Urothelium cell line (cell line): ENCODE measurements around the gene METTL15.
"Not testable (repeated sequence)": the region's sequence is repeated elsewhere in the genome, so short reads cannot be mapped to it uniquely, and the experiment has no call there.

ENCODE experiments used
- DNase-seq: peaks from one replicate; pipeline ENCODE4 v3.0.0; 2011; ENCODE audit warnings: low spot score, mixed read lengths
- FAIRE-seq: peaks from 2 replicates; lab custom pipeline; 2011; peaks lifted over from hg19 to GRCh38; lab: Jason Lieb, UNC

The METTL15 gene

DNA sequence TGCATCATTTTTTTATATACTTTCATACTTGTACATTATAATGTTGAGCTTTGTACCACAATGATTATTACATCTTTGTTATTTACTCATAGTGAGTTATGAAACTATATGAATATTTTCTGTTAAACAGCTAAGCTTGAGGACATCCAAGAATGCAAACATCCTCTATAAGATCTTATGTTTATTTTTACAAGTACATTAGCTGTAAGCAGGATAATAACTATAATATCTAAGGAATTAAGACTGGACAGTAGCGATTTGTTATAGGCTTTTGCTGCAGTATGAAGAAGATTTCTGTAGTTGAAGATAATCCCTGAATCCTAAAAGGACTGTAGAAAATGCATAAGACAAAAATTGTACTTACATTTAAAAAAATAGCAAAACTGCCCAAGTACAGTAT, 176.0 kb downstream of the METTL15 start:
- FAIRE-seq: no peak
- DNase-seq: no peak

DNA sequence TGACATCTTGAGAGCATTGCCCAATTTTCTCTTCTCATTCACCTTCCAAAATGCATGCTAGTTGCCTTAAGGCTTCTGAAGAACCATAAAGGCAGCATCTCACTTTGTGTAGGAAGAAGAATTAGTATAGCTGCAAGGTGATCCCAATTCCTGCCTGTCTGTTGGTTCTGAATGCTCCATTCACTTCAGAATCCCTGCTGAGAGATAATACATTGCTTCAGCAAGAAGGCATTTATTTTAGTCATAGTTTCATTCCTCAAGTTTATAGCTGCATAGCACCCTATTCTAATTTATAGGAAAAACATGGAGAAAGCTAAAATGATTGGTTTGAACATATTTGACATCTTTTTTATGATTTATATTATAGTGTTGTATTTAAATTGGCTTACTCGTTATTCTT, 181.3 kb downstream of the METTL15 start:
- DNase-seq (no peak), FAIRE-seq (no peak)

DNA sequence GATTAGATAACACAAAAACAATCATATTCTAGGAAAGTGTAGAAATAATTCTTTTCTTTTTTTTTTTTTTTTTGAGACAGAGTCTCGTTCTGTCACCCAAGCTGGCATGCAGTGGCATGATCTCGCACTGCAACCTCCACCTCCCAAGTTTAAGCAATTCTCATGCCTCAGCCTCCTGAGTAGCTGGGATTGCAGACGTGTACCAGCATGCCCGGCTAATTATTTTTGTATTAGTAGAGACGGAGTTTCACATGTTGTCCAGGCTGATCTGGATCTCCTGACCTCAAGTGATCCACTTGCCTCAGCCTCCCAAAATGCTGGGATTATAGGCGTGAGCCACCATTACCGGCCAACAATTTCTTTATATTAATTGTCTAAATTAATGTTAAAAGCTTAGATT, 182.8 kb downstream of the METTL15 start:
- DNase-seq, FAIRE-seq: not testable (repeated sequence)

DNA sequence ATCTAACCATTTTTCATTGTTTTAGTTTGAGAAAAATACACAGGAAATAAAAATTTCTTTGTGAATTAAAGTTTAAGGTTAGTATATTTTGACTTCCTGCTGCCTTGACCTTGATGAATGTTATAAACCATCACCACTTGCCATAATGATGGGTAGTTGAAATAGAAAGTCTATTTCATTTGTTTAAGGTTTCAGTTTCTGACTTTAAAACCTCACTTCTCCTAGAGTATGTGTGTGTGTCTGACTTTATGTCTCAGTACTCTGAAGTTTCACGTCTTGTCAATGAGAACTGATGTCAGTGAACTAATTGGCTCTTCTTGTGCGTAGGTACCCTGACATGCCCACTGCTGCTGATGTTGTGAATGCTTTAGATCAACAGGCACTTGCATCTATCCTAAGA, 188.2 kb downstream of the METTL15 start:
- no peak for DNase-seq

DNA sequence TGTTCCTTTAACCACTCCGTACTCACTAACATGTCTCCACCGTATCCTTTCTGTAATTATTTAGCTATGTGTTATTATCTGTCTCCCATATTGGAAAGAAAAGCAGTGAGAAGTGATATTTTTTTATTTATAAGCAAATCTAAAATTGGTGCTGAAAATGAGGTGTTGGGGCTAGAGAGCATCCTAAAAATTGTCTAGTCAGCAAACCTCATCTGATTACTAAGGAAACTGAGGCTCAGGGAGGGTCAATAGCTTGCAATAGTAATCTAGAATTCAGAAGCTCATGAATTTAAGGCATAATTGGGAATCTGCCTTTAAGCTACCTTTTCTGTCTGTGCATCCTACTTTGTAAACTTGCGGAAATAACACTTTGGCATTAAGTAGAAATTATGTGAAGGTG, 190.0 kb downstream of the METTL15 start:
- DNase-seq: no peak
- FAIRE-seq: no peak

More for the DNA sequence above, 188.2 kb downstream of the METTL15 start:
- no peak for FAIRE-seq

DNA sequence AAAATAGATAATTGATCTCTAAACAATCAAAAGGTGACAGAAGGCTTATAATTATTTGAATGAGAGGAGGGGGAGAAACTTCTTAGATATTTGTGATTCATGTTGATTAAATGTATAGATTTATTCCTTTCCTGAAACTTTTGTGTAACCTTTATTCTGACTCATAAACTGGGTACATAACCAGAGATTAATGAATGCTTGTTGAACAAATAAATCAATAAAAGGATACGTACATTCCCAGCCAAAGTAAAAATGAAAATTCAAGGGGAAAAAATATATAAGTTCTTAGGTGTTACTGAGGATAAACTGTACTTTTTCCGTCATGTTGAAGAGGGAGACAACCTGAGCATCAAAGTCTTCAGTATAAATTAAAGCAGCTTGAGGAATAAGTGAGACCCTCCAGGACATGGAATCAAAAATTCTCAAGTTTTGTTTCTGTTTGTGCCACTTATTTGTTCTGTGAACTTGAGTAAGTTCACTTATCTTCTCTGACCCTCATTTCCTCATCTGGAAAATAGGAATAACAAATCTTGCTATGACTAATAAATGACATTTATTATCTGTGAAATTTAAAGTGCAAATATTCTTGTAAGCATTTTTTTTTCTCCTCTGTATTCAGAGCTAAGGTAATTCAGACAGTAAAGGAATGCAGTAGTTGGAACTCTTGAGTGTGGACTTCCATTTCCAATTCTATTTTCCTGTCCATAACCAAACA, 195.4 kb downstream of the METTL15 start:
- DNase-seq (no peak), FAIRE-seq (no peak)

DNA sequence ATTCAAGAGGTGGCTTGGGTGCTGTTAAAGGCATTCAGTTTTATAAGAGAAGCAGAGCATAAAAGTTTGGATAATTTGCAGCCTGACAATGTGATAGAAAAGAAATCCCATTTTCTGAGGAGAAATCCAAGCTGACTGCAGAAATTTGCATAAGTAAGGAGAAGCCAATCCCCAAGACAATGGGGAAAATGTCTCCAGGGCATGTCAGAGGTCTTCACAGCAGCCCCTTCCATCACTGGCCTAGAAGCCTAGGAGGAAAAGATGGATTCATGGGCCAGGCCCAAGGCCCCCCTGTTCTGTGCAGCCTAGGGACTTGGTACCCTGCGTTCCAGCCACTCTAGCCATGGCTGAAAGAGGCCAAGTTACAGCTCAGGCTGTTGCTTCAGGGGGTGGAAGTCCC, 207.3 kb downstream of the METTL15 start:
- FAIRE-seq: no peak

DNA sequence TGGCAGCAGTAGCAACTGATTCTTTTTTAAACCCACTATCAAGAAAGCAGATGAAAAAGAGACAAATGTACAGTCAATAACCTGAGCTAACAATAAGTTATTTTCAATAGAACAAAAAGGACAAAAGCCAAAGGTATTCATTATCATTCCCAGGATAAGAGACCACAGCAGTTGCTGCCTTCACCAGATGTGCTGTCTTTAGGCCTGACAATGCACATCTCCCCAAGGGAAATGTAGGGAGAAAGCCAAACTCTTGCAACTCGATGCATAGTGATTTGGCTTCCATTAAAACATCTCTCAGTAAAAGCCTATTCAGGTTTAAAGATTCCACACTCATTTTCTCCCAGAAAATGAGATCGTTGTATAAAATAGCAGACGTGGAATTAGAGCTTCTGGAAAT, 210.7 kb downstream of the METTL15 start:
- DNase-seq: no peak
- no peak for FAIRE-seq

More for the DNA sequence above, 207.3 kb downstream of the METTL15 start:
- no peak for DNase-seq

DNA sequence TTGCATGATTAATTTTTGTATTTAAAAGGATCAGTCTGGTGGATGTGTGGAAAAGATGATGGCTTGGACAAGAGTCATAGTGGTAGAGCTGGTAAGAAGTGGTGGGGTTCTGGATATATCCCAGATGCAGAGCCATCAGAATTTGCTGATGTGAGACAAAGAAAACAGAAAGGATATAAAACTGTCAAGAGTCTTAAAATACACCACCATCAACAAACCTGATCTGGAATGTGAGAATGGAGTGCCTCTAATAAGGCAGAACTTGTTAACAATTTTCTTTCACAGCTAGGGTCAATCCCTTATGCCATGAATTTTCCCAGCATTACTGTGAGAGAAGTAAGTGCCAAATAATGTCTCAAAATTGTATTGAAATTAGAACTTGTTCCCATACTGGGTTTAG, 215.4 kb downstream of the METTL15 start:
- FAIRE-seq: no peak

DNA sequence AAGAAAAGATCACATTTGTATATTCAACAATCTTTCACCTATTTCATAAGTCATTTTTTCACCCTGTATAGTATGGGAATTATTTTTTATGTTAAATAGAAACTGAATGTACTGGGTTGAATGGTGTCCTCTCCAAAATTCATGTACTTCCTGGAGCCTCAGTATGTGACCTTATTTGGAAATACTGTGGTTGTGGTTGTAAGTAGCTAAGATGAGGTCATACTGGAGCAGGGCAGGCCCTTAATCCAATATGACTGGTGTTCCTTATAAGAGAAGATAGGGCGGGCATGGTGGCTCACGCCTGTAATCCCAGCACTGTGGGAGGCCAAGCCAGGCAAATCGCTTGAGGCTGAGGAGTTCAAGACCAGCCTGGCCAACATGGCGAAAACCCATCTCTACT, 224.2 kb downstream of the METTL15 start:
- DNase-seq, FAIRE-seq: not testable (repeated sequence)

More for the DNA sequence above, 215.4 kb downstream of the METTL15 start:
- no peak for DNase-seq

DNA sequence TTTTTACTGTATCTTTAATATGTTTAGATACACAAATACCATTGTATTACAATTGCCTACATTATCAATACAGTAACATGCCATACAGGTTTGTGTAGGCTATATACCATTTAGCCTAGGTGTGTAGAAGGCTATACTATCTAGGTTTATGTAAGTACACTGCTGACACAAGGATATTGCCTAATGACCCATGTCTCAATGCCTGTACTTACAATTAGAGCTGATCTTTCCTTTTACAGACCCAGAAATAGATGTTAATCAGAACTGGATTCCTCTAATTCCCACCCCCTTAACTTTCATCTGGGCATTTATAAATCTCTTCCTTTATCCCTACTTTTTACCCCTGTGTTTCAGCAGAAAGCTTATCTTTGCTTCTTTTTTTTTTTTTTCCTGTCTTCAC, 229.5 kb downstream of the METTL15 start:
- no peak for FAIRE-seq

DNA sequence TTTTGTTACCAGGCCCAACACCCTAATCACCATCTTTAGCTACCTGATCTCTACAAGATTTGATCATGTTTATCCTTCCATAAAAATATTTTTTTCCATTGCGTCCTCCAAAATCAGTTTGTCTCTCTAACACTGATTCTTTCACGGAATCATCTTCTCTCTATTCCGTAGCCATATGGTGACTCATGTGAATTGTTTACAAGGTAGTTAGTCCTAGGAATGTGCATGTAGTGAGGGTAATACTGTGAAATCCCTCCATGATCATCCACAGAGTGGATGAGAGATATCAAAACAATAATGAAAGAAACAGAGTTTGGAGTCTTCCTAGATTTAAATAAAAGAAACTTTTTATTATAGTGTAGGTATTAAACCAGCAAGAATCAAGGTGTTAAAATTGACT, 230.2 kb downstream of the METTL15 start:
- FAIRE-seq: no peak
- no peak for DNase-seq

More for the DNA sequence above, 229.5 kb downstream of the METTL15 start:
- DNase-seq: no peak

DNA sequence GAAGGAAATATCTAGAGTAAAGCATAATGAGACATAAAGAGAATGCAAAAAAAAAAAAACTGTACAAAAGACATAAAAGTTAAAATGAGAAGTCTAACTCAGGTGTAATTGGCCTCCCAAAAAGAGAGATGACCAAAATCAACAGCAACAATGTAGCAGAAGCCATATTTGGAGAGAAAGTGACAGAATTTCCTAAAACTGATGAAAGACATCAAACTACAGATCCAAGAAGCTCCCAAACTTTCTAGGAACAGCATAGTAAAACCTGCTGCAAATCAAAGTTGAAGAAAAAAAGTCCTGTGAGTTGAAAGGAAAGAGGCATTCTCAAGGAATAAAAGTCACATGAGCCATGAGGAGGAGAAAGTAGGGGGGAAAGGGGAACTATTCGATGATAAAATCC, 231.3 kb downstream of the METTL15 start:
- DNase-seq (no peak), FAIRE-seq (no peak)

DNA sequence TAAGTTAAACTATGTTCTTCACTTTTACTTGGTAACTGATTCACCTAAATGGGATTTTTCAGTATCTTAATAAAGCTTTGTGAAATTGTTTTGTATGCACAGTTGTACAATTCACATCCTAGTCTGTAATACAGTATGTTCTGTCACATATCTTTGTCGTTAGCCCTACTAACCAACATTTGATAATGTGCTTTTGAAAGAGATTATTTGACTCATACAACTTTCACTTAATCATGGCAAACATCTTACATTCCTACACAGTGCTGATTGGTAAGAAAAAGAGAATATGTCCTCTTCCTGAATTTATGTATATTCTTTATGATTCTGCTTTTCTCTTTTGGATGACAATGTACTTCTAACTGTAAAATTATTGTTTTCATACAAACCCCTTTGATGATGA, 234.5 kb downstream of the METTL15 start:
- DNase-seq (no peak), FAIRE-seq (no peak)

DNA sequence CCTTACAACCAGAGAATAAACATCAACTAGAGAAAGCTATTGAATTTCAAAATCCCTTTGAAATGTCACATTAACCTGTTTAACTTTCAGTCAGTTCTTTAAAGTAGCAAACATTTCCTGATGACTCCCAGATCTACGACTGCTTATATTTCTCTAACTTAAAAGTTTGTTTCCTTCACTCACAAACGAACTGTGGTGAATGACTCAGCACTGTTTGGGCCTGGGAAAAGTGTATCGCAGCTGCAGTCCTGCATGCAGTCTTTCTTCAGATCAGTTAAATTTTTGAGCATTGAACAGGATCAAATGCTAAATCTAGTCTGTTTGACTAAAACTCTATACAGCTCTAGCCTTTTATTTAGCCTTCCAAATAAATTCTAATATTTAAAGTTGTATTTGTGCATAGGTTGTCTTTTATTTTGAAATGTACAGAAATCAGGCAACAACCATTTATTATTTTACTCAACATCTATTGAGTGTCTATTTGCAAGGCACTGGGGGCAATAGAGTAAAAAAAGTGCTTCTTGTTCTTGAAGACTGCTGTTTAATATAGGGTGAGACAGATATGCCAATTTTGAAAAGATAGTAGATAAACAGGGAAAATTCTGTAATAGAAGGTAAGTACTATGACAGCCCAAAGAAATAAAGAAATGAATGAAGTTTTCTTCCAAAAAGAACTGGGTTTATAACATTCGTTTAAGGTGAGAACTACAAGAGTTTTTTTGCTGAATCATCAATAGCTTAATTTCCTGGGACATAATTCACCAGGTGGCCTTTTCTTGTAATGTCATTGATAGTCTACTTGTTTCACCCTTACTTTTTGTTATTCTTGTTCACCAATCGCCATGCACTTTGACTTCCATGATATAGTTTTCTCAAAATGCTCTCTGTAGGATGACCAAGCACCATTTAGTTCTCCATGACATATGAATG, 235.4 kb downstream of the METTL15 start:
- no peak for FAIRE-seq

DNA sequence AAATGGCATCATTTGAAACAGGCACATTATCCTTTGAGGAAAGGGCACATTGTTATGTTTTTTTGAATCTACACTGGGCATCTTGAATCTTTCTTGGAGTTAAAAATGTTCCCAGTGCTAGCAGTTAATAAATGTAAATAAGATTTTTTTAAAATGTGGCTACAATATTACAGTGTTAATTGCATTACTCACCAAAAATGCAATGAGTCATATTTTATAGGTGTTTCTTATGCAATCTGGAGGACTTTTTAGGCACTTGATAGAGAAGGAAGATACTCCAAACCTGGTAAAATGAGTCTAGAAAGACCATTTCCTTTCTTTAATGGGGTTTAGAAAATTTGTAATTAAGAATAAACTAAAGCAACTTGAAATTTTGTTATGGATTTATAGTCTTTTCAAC, 238.0 kb downstream of the METTL15 start:
- no peak for FAIRE-seq
- DNase-seq: no peak

More for the DNA sequence above, 235.4 kb downstream of the METTL15 start:
- DNase-seq: peak; percentile 49

DNA sequence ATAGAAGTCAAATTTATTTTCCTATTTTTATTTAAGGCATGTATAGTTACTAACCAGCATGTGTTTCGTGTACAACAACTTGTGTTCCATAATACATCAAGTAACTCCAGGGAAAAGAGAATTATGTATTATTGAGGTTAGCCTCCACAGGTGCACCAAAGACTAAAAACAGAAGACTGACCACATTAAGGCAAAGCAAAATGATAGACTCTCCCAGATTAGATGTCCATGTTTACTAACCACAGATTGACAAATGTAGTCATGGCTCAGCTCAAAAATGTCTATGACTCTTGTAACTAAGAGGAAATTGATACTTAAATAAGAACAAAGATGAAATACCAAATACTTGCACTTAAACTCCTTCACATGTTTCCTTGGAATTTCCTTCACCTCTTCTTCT, 238.5 kb downstream of the METTL15 start:
- FAIRE-seq (no peak), DNase-seq (no peak)

DNA sequence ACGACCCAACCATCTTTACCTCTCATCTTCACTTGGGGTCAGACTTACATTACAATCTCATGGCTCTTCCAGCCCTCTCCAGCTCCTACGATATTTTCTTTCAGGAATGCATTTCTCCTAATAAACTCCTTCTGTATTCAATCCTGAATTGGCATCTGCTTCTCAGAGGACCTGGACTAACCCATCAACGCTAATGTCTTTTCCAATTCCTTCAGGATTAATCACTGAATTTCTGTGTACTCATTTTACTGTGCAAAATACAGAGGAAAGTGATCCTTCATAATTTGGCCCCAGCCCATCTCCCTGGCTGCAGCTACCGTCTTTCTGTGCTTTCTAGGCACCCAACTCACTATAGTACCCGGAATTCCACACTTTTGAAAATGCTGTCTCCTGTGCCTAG, 239.2 kb downstream of the METTL15 start:
- FAIRE-seq (no peak), DNase-seq (no peak)

DNA sequence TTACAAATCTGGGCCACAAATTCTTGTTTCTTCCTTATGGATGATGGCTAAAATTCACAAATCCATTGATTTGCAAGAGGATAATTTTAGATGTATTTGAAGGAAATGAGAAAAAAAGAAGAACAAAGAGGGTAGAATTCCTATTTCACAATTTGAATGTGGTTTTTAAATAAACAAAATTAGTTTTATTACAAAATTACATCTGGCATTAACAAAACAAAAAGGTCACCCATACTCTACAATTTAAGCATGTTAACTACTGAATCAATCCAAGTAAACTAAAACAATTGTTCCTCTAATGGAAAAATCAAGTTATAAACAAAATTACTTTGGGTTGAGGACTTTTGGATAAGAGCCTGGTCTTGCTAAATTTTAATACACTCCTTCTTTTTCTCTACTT, 242.0 kb downstream of the METTL15 start:
- no peak for DNase-seq
- FAIRE-seq: no peak

DNA sequence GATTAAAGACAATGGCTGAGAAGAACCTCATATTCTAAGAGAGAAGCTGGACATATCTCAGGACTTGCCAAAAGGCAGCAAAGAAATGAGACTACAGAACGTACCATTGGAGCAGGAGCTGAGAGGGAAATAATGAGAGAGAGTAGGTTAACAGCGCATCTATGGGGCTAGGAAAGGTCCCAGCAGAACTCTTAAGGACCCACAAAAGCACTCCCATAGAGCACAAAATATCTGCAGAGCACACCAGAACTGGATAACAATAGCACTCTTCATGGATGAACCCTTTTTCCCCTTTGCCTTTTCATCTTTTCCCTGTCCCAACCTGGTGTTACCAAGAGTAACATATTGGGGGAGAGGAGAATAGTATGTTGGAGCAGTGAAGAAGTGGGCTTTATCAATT, 245.8 kb downstream of the METTL15 start:
- no peak for FAIRE-seq
- no peak for DNase-seq

DNA sequence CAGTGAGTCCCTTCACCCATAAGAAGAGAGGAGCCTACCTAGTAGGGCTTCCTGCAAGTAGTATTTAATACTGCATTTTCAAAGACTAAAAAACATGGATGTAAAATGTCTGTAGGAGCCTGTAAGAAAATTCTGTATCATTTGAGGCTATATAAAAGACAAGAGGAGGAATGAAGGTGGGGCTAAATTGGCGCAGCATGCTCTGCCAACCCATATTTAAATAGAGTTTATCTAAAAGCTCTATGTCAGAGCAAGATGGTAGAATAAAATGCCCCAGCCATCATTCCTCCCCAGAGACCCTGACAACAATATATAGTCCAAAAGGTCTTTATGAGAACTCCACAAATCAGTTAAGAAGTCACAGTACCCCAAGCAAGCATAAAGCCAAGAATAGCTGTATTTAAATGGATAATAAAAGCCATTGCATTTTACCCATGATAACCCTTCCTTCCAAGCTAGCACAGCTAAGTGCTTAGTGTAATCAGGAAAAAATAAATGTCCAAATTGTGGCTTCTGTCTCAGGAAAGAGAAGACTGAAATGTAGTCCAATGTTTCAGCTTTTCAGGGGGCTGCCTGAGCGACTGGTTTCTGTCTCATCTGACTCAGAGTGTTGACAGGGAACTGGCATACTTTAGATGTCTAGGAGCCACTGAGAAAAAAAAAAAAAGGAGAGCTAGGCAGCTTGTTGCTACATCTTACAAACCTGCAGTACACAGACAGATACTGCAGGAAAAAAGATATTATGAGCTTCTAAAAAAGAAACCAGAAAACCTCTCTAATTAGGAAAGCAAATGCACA, 258.6 kb downstream of the METTL15 start:
- DNase-seq (no peak), FAIRE-seq (no peak)
